A673 (cell line): ENCODE measurements around the gene MRPL45.

Experiments
- CTCF ChIP-seq: fragments of 300-800, 200-600 bp; sonication (generic); conservative IDR thresholded peaks from 2 replicates; pipeline ENCODE4 v1.5.1; 2017; ENCODE audit warnings: low read depth, mild to moderate bottlenecking, antibody characterized with exemption, low read length, moderate library complexity, mixed read lengths
- EZH2 ChIP-seq: fragments of 200-600 bp; sonication (generic); IDR thresholded peaks from 2 replicates; pipeline ENCODE4 v1.6.1; 2017; ENCODE audit warnings: borderline replicate concordance, low read depth, mild to moderate bottlenecking, mixed read lengths, antibody characterized with exemption, low read length; ENCODE audit not compliant: poor library complexity, severe bottlenecking

DNA sequence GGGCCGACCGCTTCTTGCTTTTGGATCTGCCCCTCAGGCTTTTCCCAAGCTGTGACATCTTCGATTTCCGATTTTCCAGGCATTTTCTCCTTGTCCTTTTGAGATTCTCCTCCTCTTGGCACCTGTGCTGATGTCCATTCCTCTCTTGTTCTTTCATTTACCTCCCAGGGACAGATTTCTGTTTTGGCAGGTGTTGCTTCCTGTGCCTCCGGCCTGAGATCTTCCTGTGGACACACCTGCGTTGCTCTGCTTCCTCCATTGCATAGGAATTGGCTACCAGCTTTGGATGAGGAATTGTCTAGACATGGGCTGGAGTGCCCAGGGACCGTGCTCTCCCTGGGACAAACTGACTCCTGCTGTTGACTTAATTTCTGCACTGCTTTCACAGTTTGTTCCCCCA, 31.7 kb downstream of the MRPL45 start:
- TF ChIP-seq EZH2, result no peak
- TF ChIP-seq CTCF, result no peak
